Thyroid gland (tissue), 4 donors: ENCODE results near the gene INO80B. TPM values are rescaled to one million over a fixed set of nuclear protein-coding genes. Genes with fewer than 3 reads are reported as not detected.
"Not testable (repeated sequence)": the region's sequence is repeated elsewhere in the genome, so short reads cannot be mapped to it uniquely, and the experiment has no call there.

Experiments used
- DNase-seq, 2 donors: peaks; one replicate each; pipeline ENCODE4 v3.0.0-alpha.2; 2019
- H3K27ac ChIP-seq, 3 donors: fragments of 200-600 bp; sonication (generic); 1 replicate in 2 of 3; 2 replicates in 1 of 3; pipeline ENCODE4 v1.5.1; 2016 to 2019; ENCODE audit warnings: mild to moderate bottlenecking in 1 of 3, moderate library complexity in 1 of 3
- H3K27me3 ChIP-seq: fragments of 200-600 bp; sonication (generic); one replicate; pipeline ENCODE4 v1.5.1; 2019
- H3K36me3 ChIP-seq, 2 donors: fragments of 200-600 bp; sonication (generic); one replicate each; pipeline ENCODE4 v1.5.1; 2016 to 2019
- H3K4me1 ChIP-seq, 2 donors: fragments of 200-600 bp; sonication (generic); one replicate each; pipeline ENCODE4 v1.5.1; 2017 to 2019
- H3K4me3 ChIP-seq, 3 donors: fragments of 200-600 bp; sonication (generic); replicated peaks in 1 of 3; 1 replicate in 2 of 3; 2 replicates in 1 of 3; pipeline ENCODE4 v1.5.1; 2016; ENCODE audit warnings: mild to moderate bottlenecking in 1 of 3
- H3K9me3 ChIP-seq: fragments of 200-600 bp; sonication (generic); one replicate; pipeline ENCODE4 v1.5.1; 2017
- CTCF ChIP-seq, 6 experiments: fragments of 200-600 bp in 3 of 6; fragments of 450-650 bp in 3 of 6; sonication (generic) in 3 of 6; IDR thresholded peaks; one replicate each; pipeline ENCODE4 v1.5.1; 2016 to 2019; ENCODE audit warnings: antibody characterized with exemption in 6 of 6, mild to moderate bottlenecking in 2 of 6, inconsistent platforms in 1 of 6, moderate library complexity in 1 of 6
- POLR2A ChIP-seq, 2 donors: fragments of 450-650 bp; IDR thresholded peaks; one replicate each; pipeline ENCODE4 v1.6.1; 2017; ENCODE audit warnings: antibody characterized with exemption in 2 of 2, mild to moderate bottlenecking in 2 of 2, moderate library complexity in 1 of 2
- WGBS, 2 donors: methylation state at CpG; one replicate each; pipeline ENCODE4 v1.1.5; 2017; 5-methylcytosine and 5-hydroxymethylcytosine counted together
- intact Hi-C: fragments of 100-400 bp; cut with DNase I; formaldehyde crosslinking; loops from one replicate; pipeline ENCODE4 v1.15.1; 2023
- total RNA-seq, 4 donors: library from RNA; depleted of rRNA; stranded (reverse); fragments of >200 nt; gene quantifications; one replicate each; pipeline ENCODE4 v1.2.3, GENCODE V29; 2016

Gene INO80B
- total RNA-seq, 4 donors from 2014 or later, result 19.9 to 74.4 (median 46.1) TPM

DNA sequence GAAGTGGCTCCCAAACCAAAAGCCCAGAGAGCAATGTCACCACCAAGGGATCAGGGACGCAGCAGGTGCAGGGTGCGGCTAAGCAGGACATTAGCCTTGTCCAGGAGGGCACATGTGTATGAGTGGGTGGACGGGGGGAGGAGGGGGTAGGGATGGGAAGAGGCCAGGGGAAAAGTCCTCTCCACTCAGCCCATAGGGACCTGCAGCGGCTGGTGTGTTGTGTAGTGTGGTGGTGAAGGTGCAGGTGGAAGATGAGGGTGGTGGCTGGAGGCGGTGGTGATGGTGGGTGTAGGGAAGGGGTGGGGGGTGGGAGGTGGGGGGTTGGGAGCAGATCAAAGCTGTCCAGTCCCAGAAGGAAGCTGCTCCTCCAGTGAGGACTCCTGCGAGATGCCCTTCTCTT lies 37.1 kb upstream of the INO80B start:
- TF ChIP-seq POLR2A (IDR thresholded peaks at IDR 0.05) (no peak), CTCF (IDR thresholded peaks at IDR 0.05) (no peak)
- no peak for DNase-seq
- Histone ChIP-seq H3K4me1 (peaks cover 26 to 29% of the 10 kb centered on the region in 2 donors), H3K4me3 (no peak overlapping the region), H3K27me3 (no peaks in the 10 kb centered on the region), H3K36me3 (no peaks in the 10 kb centered on the region), H3K9me3 (no peaks in the 10 kb centered on the region), H3K27ac (no peak overlapping the region)
- intact Hi-C loops, result no loop called here
- 84 to 97% methylated on average over 5 to 6 of the region's 6 CpGs for WGBS, 2 donors

DNA sequence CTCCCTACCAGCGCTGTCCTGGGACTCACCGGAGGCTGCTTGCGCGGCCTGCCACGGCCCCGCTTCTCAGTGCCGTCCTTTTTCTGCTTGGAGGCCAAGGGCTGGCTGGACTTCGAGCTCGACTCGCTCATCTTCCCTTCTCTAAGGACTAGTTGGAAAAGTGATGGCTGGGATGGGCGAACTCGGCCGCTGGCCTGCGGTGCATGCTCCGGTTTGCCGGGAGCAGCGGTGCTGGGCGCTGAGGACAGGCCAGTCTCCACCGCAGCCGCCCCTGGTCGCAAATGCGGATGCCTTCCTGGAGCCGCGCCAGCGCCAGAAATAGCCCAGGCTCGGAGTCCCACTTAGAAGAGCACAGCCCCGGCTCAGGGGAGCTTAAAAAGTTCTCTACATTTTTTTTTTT lies 36.6 kb upstream of the INO80B start:
- Histone ChIP-seq H3K27ac (no peak overlapping the region), H3K36me3 (no peaks in the 10 kb centered on the region), H3K4me1 (peaks cover 26 to 29% of the 10 kb centered on the region in 2 donors), H3K27me3 (no peaks in the 10 kb centered on the region), H3K4me3 (no peak overlapping the region), H3K9me3 (no peaks in the 10 kb centered on the region)
- no peak for DNase-seq
- TF ChIP-seq CTCF (IDR thresholded peaks at IDR 0.05) (no peak), POLR2A (IDR thresholded peaks at IDR 0.05) (no peak)
- 79 to 81% methylated on average over 27 of the region's 27 CpGs for WGBS, 2 donors
- intact Hi-C loops, result no loop called here

- WGBS, 2 donors, result 81 to 86% methylated on average over 1 of the region's 1 CpG
Measured at GRCh38 chr2:74419345-74419744, 35.5 kb upstream of the INO80B start.

DNA sequence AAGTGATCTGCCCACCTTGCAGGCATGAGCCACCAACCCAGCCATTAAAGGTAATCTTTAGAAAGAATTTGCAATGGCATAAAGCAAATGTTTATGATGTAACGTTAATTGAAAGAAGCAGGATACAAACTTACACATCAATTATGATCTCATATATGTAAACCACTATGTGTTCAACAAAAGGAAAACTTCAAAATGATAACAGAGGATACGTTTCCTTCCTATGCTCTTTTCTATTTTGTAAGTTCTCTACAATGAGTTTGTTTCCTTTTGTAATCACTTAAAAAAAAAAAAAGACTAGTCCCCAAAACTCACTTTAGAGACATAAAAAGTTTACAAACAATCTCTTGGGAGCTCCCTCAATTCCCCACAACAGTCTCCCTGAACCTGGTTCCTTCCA lies 34.9 kb upstream of the INO80B start:
- Histone ChIP-seq H3K27ac (no peak overlapping the region), H3K9me3 (no peaks in the 10 kb centered on the region), H3K27me3 (no peaks in the 10 kb centered on the region), H3K4me1 (peaks cover 16 to 20% of the 10 kb centered on the region in 2 donors), H3K36me3 (no peaks in the 10 kb centered on the region), H3K4me3 (no peak overlapping the region)
- TF ChIP-seq POLR2A (IDR thresholded peaks at IDR 0.05), result no peak
- no peak for TF ChIP-seq CTCF (IDR thresholded peaks at IDR 0.05)
- no peak for DNase-seq
- WGBS, 2 donors, result 84 to 88% methylated on average over 2 of the region's 2 CpGs
- intact Hi-C loops, result no loop called here

More at GRCh38 chr2:74419345-74419744, 35.5 kb upstream of the INO80B start:
- Histone ChIP-seq H3K36me3 (no peaks in the 10 kb centered on the region), H3K9me3 (no peaks in the 10 kb centered on the region), H3K4me3 (no peak overlapping the region), H3K27me3 (no peaks in the 10 kb centered on the region), H3K4me1 (peaks cover 23 to 25% of the 10 kb centered on the region in 2 donors), H3K27ac (no peak overlapping the region)
- no peak for DNase-seq
- no peak for TF ChIP-seq CTCF (IDR thresholded peaks at IDR 0.05)
- TF ChIP-seq POLR2A (IDR thresholded peaks at IDR 0.05), result no peak
- intact Hi-C loops, result no loop called here

DNA sequence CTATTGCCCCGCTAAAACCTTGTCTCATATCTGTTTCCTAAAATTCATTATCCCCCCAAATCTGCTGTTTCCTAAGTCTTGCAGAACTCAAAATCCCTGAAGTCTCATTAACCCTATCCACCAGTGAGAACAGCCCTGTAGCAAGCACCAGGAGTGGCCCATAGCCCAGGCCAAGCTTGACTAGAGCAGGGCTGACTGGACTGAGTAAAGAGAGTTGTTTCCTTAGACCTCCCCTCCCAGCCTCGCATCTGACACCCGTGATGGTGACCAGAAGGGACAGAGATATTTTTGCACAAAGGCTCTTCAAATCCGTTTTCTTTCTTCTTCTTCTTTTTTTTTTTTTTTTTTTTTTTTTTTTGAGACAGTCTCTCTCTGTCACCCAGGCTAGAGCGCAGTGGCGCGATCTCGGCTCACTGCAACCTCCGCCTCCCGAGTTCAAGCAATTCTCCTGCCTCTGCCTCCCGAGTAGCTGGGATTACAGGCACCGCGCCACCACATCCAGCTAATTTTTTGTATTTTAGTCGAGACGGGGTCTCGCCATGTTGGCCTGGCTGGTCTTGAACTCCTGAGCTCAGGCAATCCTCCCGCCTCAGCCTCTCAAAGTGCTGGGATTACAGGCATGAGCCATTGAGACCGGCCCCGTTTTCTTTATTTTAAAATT lies 34.3 kb upstream of the INO80B start:
- H3K36me3 ChIP-seq, H3K27me3 ChIP-seq, intact Hi-C loops, H3K27ac ChIP-seq, H3K9me3 ChIP-seq, DNase-seq: not testable (repeated sequence)
- Histone ChIP-seq H3K4me1 (peaks cover 12 to 14% of the 10 kb centered on the region in 2 donors), H3K4me3 (peak overlapping the region in 1 of 3 donors; percentile 67)
- 79 to 81% methylated on average over 19 of the region's 19 CpGs for WGBS, 2 donors
